EL (cell line): Measurements from ENCODE around the gene DENR.
A peak's percentile ranks its signal among the peaks of the same experiment; 100 is the strongest.
"Not testable (repeated sequence)": the region's sequence is repeated elsewhere in the genome, so short reads cannot be mapped to it uniquely, and the experiment has no call there.

Experiments used
- DNase-seq: peaks from one replicate; pipeline ENCODE4 v3.0.0-alpha.2; 2016

Gene DENR

GRCh38 chr12:122752464-122753318 is at the start of gene DENR:
Gene DENR (plus strand): TSS chr12:122752824. CDS start chr12:122753702, 878 bp downstream.
- peak; percentile 98 for DNase-seq

GRCh38 chr12:122702890-122703611 is 49.6 kb upstream of the DENR start, which contains the start of gene HCAR2:
Gene HCAR2 (minus strand): TSS chr12:122703357. CDS start chr12:122703283, 74 bp downstream.
- DNase-seq, result not testable (repeated sequence)

- not testable (repeated sequence) for DNase-seq
Observed at GRCh38 chr12:122703841-122704240, 48.8 kb upstream of the DENR start.

GRCh38 chr12:122709287-122709686 is 43.3 kb upstream of the DENR start:
- not testable (repeated sequence) for DNase-seq

- not testable (repeated sequence) for DNase-seq
Observed at GRCh38 chr12:122710341-122710740, 42.3 kb upstream of the DENR start.

GRCh38 chr12:122711266-122711665 is 41.4 kb upstream of the DENR start:
- DNase-seq, result not testable (repeated sequence)

GRCh38 chr12:122713491-122714188 is 39.0 kb upstream of the DENR start:
- DNase-seq, result not testable (repeated sequence)

- DNase-seq, result not testable (repeated sequence)
Observed at GRCh38 chr12:122715211-122715610, 37.4 kb upstream of the DENR start.

GRCh38 chr12:122716658-122717057 is 36.0 kb upstream of the DENR start, which contains the start of gene HCAR3:
Gene HCAR3 (minus strand): TSS chr12:122716811. CDS start chr12:122716737, 74 bp downstream.
- DNase-seq, result not testable (repeated sequence)

GRCh38 chr12:122721057-122721545 is 31.5 kb upstream of the DENR start:
- no peak for DNase-seq

- DNase-seq, result no peak
Observed at GRCh38 chr12:122722387-122722786, 30.2 kb upstream of the DENR start.

- DNase-seq, result no peak
Observed at GRCh38 chr12:122724641-122725243, 27.9 kb upstream of the DENR start.

- DNase-seq, result no peak
Observed at GRCh38 chr12:122725452-122726079, 27.1 kb upstream of the DENR start.

- no peak for DNase-seq
Observed at GRCh38 chr12:122726080-122726558, 26.5 kb upstream of the DENR start.

- DNase-seq, result no peak
Observed at GRCh38 chr12:122729583-122730214, 22.9 kb upstream of the DENR start.

GRCh38 chr12:122730215-122731014 is 22.2 kb upstream of the DENR start, which contains the start of gene HCAR1:
Gene HCAR1 (minus strand): TSS chr12:122730844. CDS start chr12:122730339, 505 bp downstream.
- DNase-seq, result no peak

- DNase-seq, result no peak
Observed at GRCh38 chr12:122732170-122732569, 20.5 kb upstream of the DENR start.

GRCh38 chr12:122732611-122733010 is 20.0 kb upstream of the DENR start:
- DNase-seq, result no peak

GRCh38 chr12:122738571-122738970 is 14.1 kb upstream of the DENR start:
- DNase-seq, result no peak

- DNase-seq, result peak; percentile 10
Observed at GRCh38 chr12:122740351-122740750, 12.3 kb upstream of the DENR start.
